D721Med (cell line): ENCODE results near the gene RUNDC1.

Experiments used
- DNase-seq: peaks from one replicate; pipeline ENCODE4 v3.0.0; 2011; ENCODE audit warnings: low spot score; ENCODE audit not compliant: insufficient read length
- FAIRE-seq: peaks from 2 replicates; lab custom pipeline; 2011; peaks lifted over from hg19 to GRCh38; lab: Jason Lieb, UNC
- TF ChIP-seq, protein P1 (sequence below): IDR thresholded peaks from 2 replicates; pipeline ENCODE4 v1.5.1; 2012; ENCODE audit warnings: mild to moderate bottlenecking, control low read depth; ENCODE audit not compliant: insufficient read depth; ENCODE audit errors: missing control alignments

RUNDC1 gene

DNA sequence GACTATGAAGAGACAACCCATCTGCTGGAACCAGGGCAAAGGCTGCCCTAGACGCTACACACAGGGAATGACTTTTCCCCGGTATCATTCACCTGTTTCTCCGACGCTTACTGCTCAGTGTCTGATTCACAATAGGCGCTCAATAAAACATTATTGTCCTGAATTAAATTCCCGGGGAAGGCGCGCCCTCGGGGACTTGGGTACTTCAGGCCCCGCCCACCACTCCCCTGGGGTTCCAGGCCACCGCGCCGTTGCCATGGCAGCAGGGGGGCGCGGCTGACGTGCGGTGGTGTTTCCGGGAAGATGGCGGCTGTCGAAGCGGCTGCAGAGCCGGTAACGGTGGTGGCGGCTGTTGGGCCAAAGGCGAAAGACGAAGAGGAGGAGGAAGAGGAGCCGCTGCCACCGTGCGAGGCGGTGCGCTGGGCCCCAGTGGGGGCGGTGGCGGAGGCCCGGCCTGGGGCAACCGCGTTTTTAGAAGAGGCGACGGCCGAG, at the start of gene RUNDC1:
RUNDC1 (plus strand) TSS at position 292 of the 492 bp plus-strand sequence; CDS start at position 304, 12 bp downstream.
- TF ChIP-seq, protein P1, sequence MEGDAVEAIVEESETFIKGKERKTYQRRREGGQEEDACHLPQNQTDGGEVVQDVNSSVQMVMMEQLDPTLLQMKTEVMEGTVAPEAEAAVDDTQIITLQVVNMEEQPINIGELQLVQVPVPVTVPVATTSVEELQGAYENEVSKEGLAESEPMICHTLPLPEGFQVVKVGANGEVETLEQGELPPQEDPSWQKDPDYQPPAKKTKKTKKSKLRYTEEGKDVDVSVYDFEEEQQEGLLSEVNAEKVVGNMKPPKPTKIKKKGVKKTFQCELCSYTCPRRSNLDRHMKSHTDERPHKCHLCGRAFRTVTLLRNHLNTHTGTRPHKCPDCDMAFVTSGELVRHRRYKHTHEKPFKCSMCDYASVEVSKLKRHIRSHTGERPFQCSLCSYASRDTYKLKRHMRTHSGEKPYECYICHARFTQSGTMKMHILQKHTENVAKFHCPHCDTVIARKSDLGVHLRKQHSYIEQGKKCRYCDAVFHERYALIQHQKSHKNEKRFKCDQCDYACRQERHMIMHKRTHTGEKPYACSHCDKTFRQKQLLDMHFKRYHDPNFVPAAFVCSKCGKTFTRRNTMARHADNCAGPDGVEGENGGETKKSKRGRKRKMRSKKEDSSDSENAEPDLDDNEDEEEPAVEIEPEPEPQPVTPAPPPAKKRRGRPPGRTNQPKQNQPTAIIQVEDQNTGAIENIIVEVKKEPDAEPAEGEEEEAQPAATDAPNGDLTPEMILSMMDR = no peak

DNA sequence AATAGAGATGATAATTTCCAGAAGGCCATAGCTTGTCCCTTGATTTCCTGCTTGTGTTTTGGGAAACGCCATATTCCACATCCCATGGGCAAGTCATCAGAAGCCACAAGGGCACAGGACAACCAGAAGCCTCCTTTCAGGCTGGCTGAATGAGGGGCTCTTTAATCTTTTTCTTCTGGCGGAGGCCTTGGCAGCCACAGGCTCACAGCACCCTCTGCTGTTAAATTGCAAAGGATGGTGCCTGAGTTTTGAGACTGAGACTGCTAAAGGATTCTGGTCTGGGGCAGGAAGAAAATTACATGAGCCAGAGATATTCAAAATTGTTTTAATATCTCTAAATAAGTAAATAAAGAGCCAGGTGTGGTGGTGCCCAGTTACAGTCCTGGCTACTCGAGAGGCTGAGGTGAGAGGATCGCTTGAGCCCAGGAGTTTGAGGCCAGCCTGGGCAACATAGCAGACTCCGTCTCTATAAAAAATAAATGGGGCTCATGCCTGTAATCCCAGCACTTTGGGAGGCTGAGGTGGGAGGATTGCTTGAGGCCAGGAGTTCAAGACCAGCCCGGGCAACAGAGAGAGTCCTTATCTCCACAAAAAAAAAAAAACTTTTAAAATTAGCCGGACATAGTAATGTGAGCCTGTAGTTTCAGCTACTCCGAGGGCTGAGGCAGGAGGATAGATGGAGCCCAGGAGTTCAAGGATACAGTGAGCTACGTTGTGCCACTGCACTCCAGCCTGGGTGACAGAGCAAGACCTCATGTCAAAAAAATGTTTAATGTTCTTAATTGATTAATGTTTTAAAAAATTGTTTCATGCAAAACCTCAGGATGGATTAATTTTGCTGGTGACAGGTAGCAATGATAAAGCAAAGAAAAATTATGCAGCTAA, 42.4 kb upstream of the RUNDC1 start:
- FAIRE-seq (no peak), DNase-seq (peak; percentile 42)
- TF ChIP-seq, protein P1 = peak; percentile 88

More for the DNA sequence above, at the start of gene RUNDC1:
- DNase-seq = peak; percentile 92
- FAIRE-seq = no peak

GRCh38 chr17:42944211-42944610, 36.2 kb upstream of the RUNDC1 start:
- no peak for FAIRE-seq
- TF ChIP-seq, protein P1 = no peak
- no peak for DNase-seq

GRCh38 chr17:42946812-42947211, 33.6 kb upstream of the RUNDC1 start:
- FAIRE-seq (no peak), DNase-seq (no peak)
- TF ChIP-seq, protein P1 = no peak

DNA sequence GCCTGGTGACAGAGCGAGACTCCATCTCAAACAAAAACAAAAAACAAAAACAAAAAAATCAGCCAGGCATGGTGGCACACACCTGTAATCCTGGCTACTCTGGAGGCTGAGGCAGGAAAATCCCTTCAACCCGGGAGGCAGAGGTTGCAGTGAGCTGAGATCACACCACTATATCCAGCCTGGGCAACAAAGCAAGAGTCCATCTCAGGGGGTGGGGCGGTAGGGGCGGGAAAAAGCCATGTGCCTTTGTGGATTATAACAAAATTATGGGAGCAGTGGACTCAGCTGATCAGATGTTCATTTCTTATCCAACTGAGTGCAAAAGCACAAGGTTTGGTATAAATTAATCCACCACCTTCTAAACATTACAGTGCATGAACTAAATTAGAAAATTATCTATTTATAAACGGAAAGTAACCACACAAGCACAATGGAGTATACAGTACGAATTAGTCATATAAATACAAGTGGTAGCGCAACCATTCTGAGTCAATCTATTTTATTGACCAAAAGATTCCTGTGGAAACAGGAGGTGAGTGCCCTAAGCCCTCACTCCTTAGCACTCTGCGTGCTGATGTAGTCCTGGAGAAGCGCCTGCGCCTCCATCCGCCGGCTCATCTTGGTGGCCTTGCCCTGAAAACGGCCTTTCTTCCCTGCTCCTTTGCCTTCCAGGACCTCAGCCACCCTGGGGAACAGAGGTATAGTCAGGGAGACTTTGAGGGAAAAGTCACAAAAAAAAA, 30.2 kb upstream of the RUNDC1 start:
- DNase-seq (no peak), FAIRE-seq (no peak)
- TF ChIP-seq, protein P1 = no peak

GRCh38 chr17:42953669-42954068, 26.7 kb upstream of the RUNDC1 start:
- FAIRE-seq = no peak
- DNase-seq = no peak
- TF ChIP-seq, protein P1 = no peak
